HG03442 (cell line): Measurements from ENCODE around the gene CRYBG2.
A peak's percentile ranks its signal among the peaks of the same experiment; 100 is the strongest.

Source experiments
- ATAC-seq: cut with Tn5 transposase; IDR thresholded peaks from one replicate; pipeline ENCODE4 v1.9.1; 2021; ENCODE audit warnings: mild to moderate bottlenecking, moderate library complexity; ENCODE audit not compliant: unreplicated experiment

CRYBG2 gene

GRCh38 chr1:26283871-26284596 is 69.9 kb downstream of the CRYBG2 start:
- no peak for ATAC-seq

GRCh38 chr1:26283279-26283853 is 70.6 kb downstream of the CRYBG2 start:
- no peak for ATAC-seq

GRCh38 chr1:26282401-26282918 is 71.5 kb downstream of the CRYBG2 start:
- ATAC-seq, result no peak

GRCh38 chr1:26281971-26282370 is 72.0 kb downstream of the CRYBG2 start:
- ATAC-seq, result no peak

- no peak for ATAC-seq
Observed at GRCh38 chr1:26281091-26281958, 72.6 kb downstream of the CRYBG2 start.

GRCh38 chr1:26280333-26281042 is 73.4 kb downstream of the CRYBG2 start:
- no peak for ATAC-seq

GRCh38 chr1:26279456-26280332 is 74.2 kb downstream of the CRYBG2 start, which contains the start of gene SH3BGRL3:
Gene SH3BGRL3 (plus strand): TSS chr1:26280086. CDS start chr1:26280156, 70 bp downstream.
- ATAC-seq, result peak; percentile 49

GRCh38 chr1:26278724-26279455 is 75.0 kb downstream of the CRYBG2 start:
- ATAC-seq, result no peak

GRCh38 chr1:26278303-26278702 is 75.6 kb downstream of the CRYBG2 start:
- no peak for ATAC-seq

GRCh38 chr1:26277719-26278118 is 76.2 kb downstream of the CRYBG2 start:
- no peak for ATAC-seq

GRCh38 chr1:26277261-26277661 is 76.7 kb downstream of the CRYBG2 start:
- no peak for ATAC-seq

- ATAC-seq, result no peak
Observed at GRCh38 chr1:26276432-26276838, 77.5 kb downstream of the CRYBG2 start.

- ATAC-seq, result peak; percentile 31
Observed at GRCh38 chr1:26275580-26276431, 78.1 kb downstream of the CRYBG2 start.

GRCh38 chr1:26274801-26275425 is 79.0 kb downstream of the CRYBG2 start:
- ATAC-seq, result no peak
